Trophoblast cell (in vitro differentiated cells and primary cell): ENCODE results near the gene NALCN.

Experiments used
- DNase-seq, 2 donors: peaks; one replicate each; pipeline ENCODE4 v3.0.0-alpha.2; 2016
- H2AFZ ChIP-seq: 2 replicates; pipeline ENCODE4 v1.6.1; 2013; ENCODE audit warnings: low read length, moderate library complexity, mild to moderate bottlenecking; ENCODE audit not compliant: insufficient read depth, poor library complexity
- H2AK5ac ChIP-seq: 2 replicates; pipeline ENCODE4 v1.6.1; 2013; ENCODE audit warnings: mild to moderate bottlenecking, low read length
- H2BK120ac ChIP-seq: 2 replicates; pipeline ENCODE4 v1.6.1; 2013; ENCODE audit warnings: low read length, mild to moderate bottlenecking, moderate library complexity; ENCODE audit not compliant: insufficient read depth, poor library complexity
- H2BK12ac ChIP-seq: 2 replicates; pipeline ENCODE4 v1.6.1; 2013; ENCODE audit warnings: mild to moderate bottlenecking, low read length, moderate library complexity
- H2BK5ac ChIP-seq: 2 replicates; pipeline ENCODE4 v1.6.1; 2013; ENCODE audit warnings: low read length, low read depth, moderate library complexity, mild to moderate bottlenecking; ENCODE audit not compliant: poor library complexity
- H3K14ac ChIP-seq: 2 replicates; pipeline ENCODE4 v1.6.1; 2013; ENCODE audit warnings: mild to moderate bottlenecking, low read length
- H3K18ac ChIP-seq: 2 replicates; pipeline ENCODE4 v1.6.1; 2013; ENCODE audit warnings: mild to moderate bottlenecking, low read length
- H3K23ac ChIP-seq: 2 replicates; pipeline ENCODE4 v1.6.1; 2013; ENCODE audit warnings: low read length
- H3K27ac ChIP-seq: 2 replicates; pipeline ENCODE4 v1.5.1; 2013; ENCODE audit warnings: low read depth, mild to moderate bottlenecking, inconsistent platforms, low read length, moderate library complexity
- H3K27me3 ChIP-seq: 2 replicates; pipeline ENCODE4 v1.6.1; 2013; ENCODE audit warnings: inconsistent platforms, mild to moderate bottlenecking, low read length, moderate library complexity; ENCODE audit not compliant: insufficient read depth
- H3K36me3 ChIP-seq, 2 experiments: 1 replicate in 1 of 2; 2 replicates in 1 of 2; pipeline ENCODE4 v1.6.1; 2013; ENCODE audit warnings: low read length in 2 of 2, mild to moderate bottlenecking in 2 of 2, moderate library complexity in 1 of 2; ENCODE audit not compliant: insufficient read depth in 2 of 2, control insufficient read depth in 1 of 2
- H3K4ac ChIP-seq: 2 replicates; pipeline ENCODE4 v1.6.1; 2013; ENCODE audit warnings: low read depth, mild to moderate bottlenecking, low read length, moderate library complexity
- H3K4me1 ChIP-seq, 2 experiments: 1 replicate in 1 of 2; 2 replicates in 1 of 2; pipeline ENCODE4 v1.6.1; 2013; ENCODE audit warnings: low read length in 2 of 2, mild to moderate bottlenecking in 2 of 2, moderate library complexity in 1 of 2; ENCODE audit not compliant: insufficient read depth in 2 of 2, control insufficient read depth in 1 of 2
- H3K4me2 ChIP-seq: 2 replicates; pipeline ENCODE4 v1.6.1; 2013; ENCODE audit warnings: inconsistent platforms, mild to moderate bottlenecking, low read length, moderate library complexity
- H3K4me3 ChIP-seq: 2 replicates; pipeline ENCODE4 v1.5.1; 2013; ENCODE audit warnings: mild to moderate bottlenecking, low read depth, low read length, inconsistent platforms
- H3K79me1 ChIP-seq: one replicate; pipeline ENCODE4 v1.6.1; 2013; ENCODE audit warnings: low read length
- H3K79me2 ChIP-seq: 2 replicates; pipeline ENCODE4 v1.6.1; 2013; ENCODE audit warnings: low read length, mild to moderate bottlenecking; ENCODE audit not compliant: control insufficient read depth, insufficient read depth, poor library complexity
- H3K9ac ChIP-seq: 2 replicates; pipeline ENCODE4 v1.6.1; 2013; ENCODE audit warnings: mild to moderate bottlenecking, low read length
- H3K9me3 ChIP-seq: 2 replicates; pipeline ENCODE4 v1.6.1; 2013; ENCODE audit warnings: low read depth, mild to moderate bottlenecking, control low read depth, inconsistent platforms, low read length; ENCODE audit not compliant: insufficient read depth
- H4K12ac ChIP-seq: 2 replicates; pipeline ENCODE4 v1.6.1; 2013; ENCODE audit warnings: low read depth, mild to moderate bottlenecking, low read length, moderate library complexity
- H4K8ac ChIP-seq: 2 replicates; pipeline ENCODE4 v1.6.1; 2013; ENCODE audit warnings: low read depth, mild to moderate bottlenecking, low read length, moderate library complexity
- H4K91ac ChIP-seq: one replicate; pipeline ENCODE4 v1.6.1; 2013; ENCODE audit warnings: low read depth, mild to moderate bottlenecking, low read length, moderate library complexity
- WGBS: extraction: QIAGEN DNeasy Blood & Tissue Kit; methylation state at CpG from one replicate; pipeline ENCODE4 v1.1.7; 2013; ENCODE audit warnings: missing lambda C conversion rate; ENCODE audit not compliant: insufficient read length, insufficient coverage; ENCODE audit errors: extremely low coverage; 5-methylcytosine and 5-hydroxymethylcytosine counted together

The NALCN gene

DNA sequence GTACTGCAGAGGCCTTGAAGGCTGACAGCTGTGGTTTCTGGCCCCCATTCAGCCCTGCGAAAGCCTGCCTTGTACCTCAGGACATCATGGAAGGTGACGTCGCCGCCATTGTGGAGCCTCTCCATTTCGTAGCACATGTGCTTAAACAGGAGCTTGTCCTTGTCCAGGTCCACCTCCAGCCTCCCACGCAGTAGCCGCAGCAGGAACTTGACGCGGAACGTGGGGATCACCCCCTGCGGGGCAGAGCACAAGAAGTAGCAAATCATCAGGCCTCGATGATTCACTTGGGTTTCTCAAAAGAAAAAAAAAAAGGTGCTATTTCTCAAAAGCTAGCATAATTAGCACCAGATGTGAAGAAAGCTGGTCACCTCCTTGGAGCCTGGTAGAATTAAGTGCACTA lies 351.0 kb downstream of the NALCN start:
- Histone ChIP-seq H2BK120ac (no peak overlapping the region), H4K8ac (no peak overlapping the region), H3K4ac (no peak overlapping the region), H3K9ac (no peak overlapping the region), H2BK12ac (no peak overlapping the region), H4K12ac (no peak overlapping the region), H3K9me3 (no peaks in the 10 kb centered on the region), H2BK5ac (no peak overlapping the region), H4K91ac (no peak overlapping the region), H3K36me3 (no peaks in the 10 kb centered on the region), H3K23ac (no peak overlapping the region), H2AK5ac (no peak overlapping the region), H3K18ac (no peak overlapping the region), H3K27me3 (no peaks in the 10 kb centered on the region), H3K79me2 (no peaks in the 10 kb centered on the region), H3K14ac (no peak overlapping the region), H3K4me2 (no peak overlapping the region), H3K4me1 (no peaks in the 10 kb centered on the region), H3K79me1 (no peaks in the 10 kb centered on the region), H2AFZ (no peak overlapping the region), H3K4me3 (no peak overlapping the region), H3K27ac (no peak overlapping the region)
- DNase-seq, result no peak
- WGBS, result no CpG with 5 or more reads among the region's 12 CpGs

GRCh38 chr13:101059793-101060192 lies 356.5 kb downstream of the NALCN start:
- H3K79me2 ChIP-seq, result no peaks in the 10 kb centered on the region
- H3K4me2 ChIP-seq, result no peak overlapping the region
- H2BK5ac ChIP-seq, result no peak overlapping the region
- no peaks in the 10 kb centered on the region for H3K27me3 ChIP-seq
- H3K4me1 ChIP-seq, result no peaks in the 10 kb centered on the region
- no peak overlapping the region for H2AFZ ChIP-seq
- H3K4me3 ChIP-seq, result no peak overlapping the region
- no peak overlapping the region for H4K8ac ChIP-seq
- no peak overlapping the region for H2AK5ac ChIP-seq
- no peak overlapping the region for H4K12ac ChIP-seq
- H3K9ac ChIP-seq, result no peak overlapping the region
- H3K4ac ChIP-seq, result no peak overlapping the region
- H2BK12ac ChIP-seq, result no peak overlapping the region
- no peak overlapping the region for H4K91ac ChIP-seq
- DNase-seq, result no peak
- no peak overlapping the region for H3K14ac ChIP-seq
- H3K9me3 ChIP-seq, result no peaks in the 10 kb centered on the region
- H3K23ac ChIP-seq, result no peak overlapping the region
- no peak overlapping the region for H3K18ac ChIP-seq
- H3K27ac ChIP-seq, result no peak overlapping the region
- no peak overlapping the region for H2BK120ac ChIP-seq
- H3K36me3 ChIP-seq, result no peaks in the 10 kb centered on the region
- no CpG with 5 or more reads among the region's 10 CpGs for WGBS
- H3K79me1 ChIP-seq, result no peaks in the 10 kb centered on the region

DNA sequence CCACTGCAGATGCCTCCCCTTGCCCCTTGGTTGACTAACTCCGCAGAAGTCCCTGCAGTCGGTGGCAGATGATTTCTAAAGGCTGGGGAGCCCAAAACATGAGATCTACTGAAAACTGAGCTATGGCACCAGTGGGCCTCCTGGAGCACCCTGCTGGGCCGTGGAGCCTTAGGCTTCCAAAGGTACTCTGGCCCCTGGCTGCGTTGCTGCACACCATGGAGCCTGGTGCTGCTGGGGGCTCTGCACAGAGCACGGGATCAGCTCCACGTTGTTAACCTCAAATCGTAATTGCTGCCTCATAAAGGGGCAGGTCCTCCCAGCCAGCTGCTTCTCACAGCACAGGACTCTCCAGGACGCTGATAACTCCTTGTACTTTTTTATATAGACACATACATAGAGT lies 357.5 kb downstream of the NALCN start:
- no peaks in the 10 kb centered on the region for H3K36me3 ChIP-seq
- no peaks in the 10 kb centered on the region for H3K79me1 ChIP-seq
- no CpG with 5 or more reads among the region's 8 CpGs for whole genome bisulfite sequencing
- no peak overlapping the region for H2BK12ac ChIP-seq
- no peak overlapping the region for H3K27ac ChIP-seq
- no peak overlapping the region for H3K4me3 ChIP-seq
- no peaks in the 10 kb centered on the region for H3K27me3 ChIP-seq
- no peak overlapping the region for H3K4me2 ChIP-seq
- no peak overlapping the region for H3K4ac ChIP-seq
- no peak overlapping the region for H2BK120ac ChIP-seq
- no peak overlapping the region for H2AK5ac ChIP-seq
- H3K4me1 ChIP-seq, result no peaks in the 10 kb centered on the region
- H4K12ac ChIP-seq, result no peak overlapping the region
- H4K8ac ChIP-seq, result no peak overlapping the region
- H4K91ac ChIP-seq, result no peak overlapping the region
- H2BK5ac ChIP-seq, result no peak overlapping the region
- DNase-seq, result no peak
- no peak overlapping the region for H3K18ac ChIP-seq
- H3K14ac ChIP-seq, result no peak overlapping the region
- H3K9me3 ChIP-seq, result no peaks in the 10 kb centered on the region
- H2AFZ ChIP-seq, result no peak overlapping the region
- no peaks in the 10 kb centered on the region for H3K79me2 ChIP-seq
- no peak overlapping the region for H3K23ac ChIP-seq
- H3K9ac ChIP-seq, result no peak overlapping the region

GRCh38 chr13:101053301-101054093 lies 362.8 kb downstream of the NALCN start:
- Histone ChIP-seq H2BK120ac (no peak overlapping the region), H3K79me1 (no peaks in the 10 kb centered on the region), H3K4me2 (no peak overlapping the region), H4K8ac (no peak overlapping the region), H3K14ac (no peak overlapping the region), H3K4me3 (no peak overlapping the region), H2BK12ac (no peak overlapping the region), H3K4me1 (no peaks in the 10 kb centered on the region), H3K9ac (no peak overlapping the region), H3K79me2 (no peaks in the 10 kb centered on the region), H2BK5ac (no peak overlapping the region), H3K9me3 (no peaks in the 10 kb centered on the region), H3K27ac (no peak overlapping the region), H3K27me3 (no peaks in the 10 kb centered on the region), H4K91ac (no peak overlapping the region), H3K4ac (no peak overlapping the region), H3K18ac (no peak overlapping the region), H4K12ac (no peak overlapping the region), H2AFZ (no peak overlapping the region), H3K36me3 (no peaks in the 10 kb centered on the region), H3K23ac (no peak overlapping the region), H2AK5ac (no peak overlapping the region)
- no peak for DNase-seq
- WGBS, result no CpG with 5 or more reads among the region's 5 CpGs
